Tibial nerve (tissue), 3 donors: ENCODE results near the gene PRPF18.

ENCODE experiments used
- POLR2A ChIP-seq, 2 donors: fragments of 450-650 bp; IDR thresholded peaks; one replicate each; pipeline ENCODE4 v1.6.1; 2017; ENCODE audit warnings: antibody characterized with exemption in 2 of 2, mild to moderate bottlenecking in 2 of 2, moderate library complexity in 2 of 2
- TF ChIP-seq, protein P1 (sequence below), 5 experiments: fragments of 200-600 bp in 3 of 5; fragments of 450-650 bp in 2 of 5; sonication (generic) in 3 of 5; IDR thresholded peaks; one replicate each; pipeline ENCODE4 v1.5.1; 2016 to 2019; ENCODE audit warnings: antibody characterized with exemption in 5 of 5, mild to moderate bottlenecking in 3 of 5, moderate library complexity in 2 of 5

DNA sequence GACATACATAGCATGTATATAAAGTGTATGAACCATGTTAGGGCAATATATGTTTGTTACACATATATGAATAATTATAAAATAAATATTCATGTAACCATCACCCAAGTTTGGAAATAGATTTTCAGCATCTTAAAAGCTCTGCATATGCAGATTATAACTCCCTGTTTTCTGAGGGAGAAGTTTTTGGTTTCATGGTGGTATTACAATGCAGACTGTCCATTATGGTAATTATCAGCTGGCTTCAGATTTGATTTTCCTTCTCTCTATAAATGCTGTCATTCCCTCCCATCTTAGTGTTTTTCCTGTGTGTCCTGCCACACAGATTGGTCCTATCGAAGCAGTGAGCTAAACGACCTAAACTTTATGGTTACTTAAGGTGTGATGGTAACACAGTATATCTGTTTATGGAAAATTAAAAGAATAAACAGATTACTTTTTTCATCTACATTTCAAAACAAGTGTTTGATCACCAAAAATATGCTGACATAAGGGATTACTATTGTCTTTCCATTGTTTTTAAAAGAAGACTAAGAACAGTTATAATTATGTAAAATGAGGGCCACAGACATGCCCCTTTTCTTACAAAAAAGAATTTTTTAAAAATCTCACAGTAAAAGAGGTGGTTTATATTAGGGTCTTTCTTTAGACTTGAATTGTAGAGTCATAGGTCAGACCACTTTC, 17.7 kb downstream of the PRPF18 start:
- TF ChIP-seq POLR2A (IDR thresholded peaks at IDR 0.05): no peak
- TF ChIP-seq, protein P1, sequence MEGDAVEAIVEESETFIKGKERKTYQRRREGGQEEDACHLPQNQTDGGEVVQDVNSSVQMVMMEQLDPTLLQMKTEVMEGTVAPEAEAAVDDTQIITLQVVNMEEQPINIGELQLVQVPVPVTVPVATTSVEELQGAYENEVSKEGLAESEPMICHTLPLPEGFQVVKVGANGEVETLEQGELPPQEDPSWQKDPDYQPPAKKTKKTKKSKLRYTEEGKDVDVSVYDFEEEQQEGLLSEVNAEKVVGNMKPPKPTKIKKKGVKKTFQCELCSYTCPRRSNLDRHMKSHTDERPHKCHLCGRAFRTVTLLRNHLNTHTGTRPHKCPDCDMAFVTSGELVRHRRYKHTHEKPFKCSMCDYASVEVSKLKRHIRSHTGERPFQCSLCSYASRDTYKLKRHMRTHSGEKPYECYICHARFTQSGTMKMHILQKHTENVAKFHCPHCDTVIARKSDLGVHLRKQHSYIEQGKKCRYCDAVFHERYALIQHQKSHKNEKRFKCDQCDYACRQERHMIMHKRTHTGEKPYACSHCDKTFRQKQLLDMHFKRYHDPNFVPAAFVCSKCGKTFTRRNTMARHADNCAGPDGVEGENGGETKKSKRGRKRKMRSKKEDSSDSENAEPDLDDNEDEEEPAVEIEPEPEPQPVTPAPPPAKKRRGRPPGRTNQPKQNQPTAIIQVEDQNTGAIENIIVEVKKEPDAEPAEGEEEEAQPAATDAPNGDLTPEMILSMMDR (IDR thresholded peaks at IDR 0.05): no peak
